Right lobe of liver (tissue), 6 donors: ENCODE data around the gene DENR. TPM values are rescaled to one million over a fixed set of nuclear protein-coding genes. Genes with fewer than 3 reads are reported as not detected.

ENCODE experiments used
- ATAC-seq, 4 donors: fragments of 200-7000 bp; cut with Tn5 transposase; one replicate each; pipeline ENCODE4 v1.9.1; 2020; ENCODE audit warnings: mild to moderate bottlenecking in 4 of 4, moderate library complexity in 4 of 4
- DNase-seq, 3 donors: peaks; one replicate each; pipeline ENCODE4 v3.0.0-alpha.2; 2020
- H3K27ac ChIP-seq, 3 donors: fragments of 200-600 bp; one replicate each; pipeline ENCODE4 v1.8.0; 2022
- H3K27me3 ChIP-seq, 2 donors: fragments of 200-600 bp; one replicate each; pipeline ENCODE4 v1.8.0; 2022
- H3K36me3 ChIP-seq, 4 donors: fragments of 200-600 bp; sonication (generic) in 1 of 4; one replicate each; pipeline versions ENCODE4 v1.5.1 to v1.8.0; 2017 to 2022; ENCODE audit warnings: control low read depth in 1 of 4
- H3K4me1 ChIP-seq, 4 donors: fragments of 200-600 bp; sonication (generic) in 1 of 4; one replicate each; pipeline versions ENCODE4 v1.5.1 to v1.8.0; 2017 to 2022; ENCODE audit warnings: control low read depth in 1 of 4
- H3K4me3 ChIP-seq, 3 donors: fragments of 200-600 bp; one replicate each; pipeline ENCODE4 v1.8.0; 2022
- H3K9me3 ChIP-seq, 4 donors: fragments of 200-600 bp; sonication (generic) in 1 of 4; one replicate each; pipeline versions ENCODE4 v1.5.1 to v1.8.0; 2017 to 2022; ENCODE audit warnings: control low read depth in 1 of 4
- CTCF ChIP-seq, 4 donors: fragments of 200-600 bp in 3 of 4; fragments of 450-650 bp in 1 of 4; IDR thresholded peaks; one replicate each; pipeline versions ENCODE4 v1.5.1 to v1.8.0; 2016 to 2022; ENCODE audit warnings: antibody characterized with exemption in 4 of 4, mild to moderate bottlenecking in 2 of 4
- POLR2A ChIP-seq: fragments of 450-650 bp; IDR thresholded peaks from one replicate; pipeline ENCODE4 v1.6.1; 2017; ENCODE audit warnings: antibody characterized with exemption, mild to moderate bottlenecking
- WGBS: methylation state at CpG from one replicate; pipeline ENCODE4 v1.1.6; 2018; ENCODE audit warnings: low coverage, low lambda C conversion rate; ENCODE audit not compliant: insufficient coverage; ENCODE audit errors: missing lambda C conversion rate; 5-methylcytosine and 5-hydroxymethylcytosine counted together
- intact Hi-C, 2 donors: fragments of 100-400 bp; cut with DNase I; formaldehyde crosslinking; loops; one replicate each; pipeline versions ENCODE4 v1.11.2 to v1.14.1; 2022
- total RNA-seq, 6 experiments: library from RNA; depleted of rRNA in 2 of 6; stranded (reverse); fragments of >200 nt in 2 of 6; fragmentation: NEBNext Ultra II Directional in 3 of 6; extraction: Animal tissue kit (Norgen Biotek cat#: 25700) in 3 of 6; gene quantifications; one replicate each; pipeline versions ENCODE4 v1.1.0 to v1.2.4, GENCODE V29; 2016 to 2023
- donor health status: DM: no; HTN: yes; CAD: no.
- donor health status: DM: no; HTN: no; CAD: no.
- donor health status: DM: no; HTN: no; CAD: no.
- donor health status: DM: no; HTN: yes; CAD: no.
- donor health status: DM: no; HTN: yes; CAD: no.

Gene DENR
- total RNA-seq, 6 experiments from 2014 or later = 11.3 to 18.2 (median 14.5) TPM

- WGBS = 100% methylated on average over 1 of the region's 1 CpG
- no peak for ATAC-seq
- Histone ChIP-seq H3K27me3 (no peaks in the 10 kb centered on the region), H3K36me3 (peaks cover 0 to 41% (median 12%) of the 10 kb centered on the region in 4 donors), H3K4me3 (no peak overlapping the region), H3K27ac (no peak overlapping the region), H3K9me3 (no peaks in the 10 kb centered on the region), H3K4me1 (peaks cover 0 to 10% (median 6%) of the 10 kb centered on the region in 4 donors)
- intact Hi-C loops = no loop called here
- no peak for TF ChIP-seq CTCF (IDR thresholded peaks at IDR 0.05)
- no peak for TF ChIP-seq POLR2A
- no peak for DNase-seq
Measured at GRCh38 chr12:122754790-122755189, 2.2 kb downstream of the DENR start.

- WGBS = 92% methylated on average over 1 of the region's 1 CpG
- Histone ChIP-seq H3K4me1 (peaks cover 0 to 10% (median 6%) of the 10 kb centered on the region in 4 donors), H3K27ac (no peak overlapping the region), H3K27me3 (no peaks in the 10 kb centered on the region), H3K4me3 (no peak overlapping the region), H3K9me3 (no peaks in the 10 kb centered on the region), H3K36me3 (peaks cover 0 to 67% (median 15%) of the 10 kb centered on the region in 4 donors)
- ATAC-seq (no peak), DNase-seq (no peak)
- no peak for TF ChIP-seq CTCF (IDR thresholded peaks at IDR 0.05)
- intact Hi-C loops = no loop called here
Measured at GRCh38 chr12:122757568-122757967, 4.9 kb downstream of the DENR start.

GRCh38 chr12:122785503-122785902 is 32.9 kb downstream of the DENR start:
- intact Hi-C loops = no loop called here
- Histone ChIP-seq H3K27ac (no peak overlapping the region), H3K4me1 (no peaks in the 10 kb centered on the region), H3K9me3 (no peaks in the 10 kb centered on the region), H3K36me3 (no peaks in the 10 kb centered on the region), H3K4me3 (no peak overlapping the region), H3K27me3 (no peaks in the 10 kb centered on the region)
- WGBS = 74% methylated on average over 7 of the region's 7 CpGs
- DNase-seq = no peak
- ATAC-seq = no peak
- TF ChIP-seq POLR2A (no peak), CTCF (IDR thresholded peaks at IDR 0.05) (no peak)

- Histone ChIP-seq H3K4me3 (no peak overlapping the region), H3K27me3 (no peaks in the 10 kb centered on the region), H3K36me3 (no peaks in the 10 kb centered on the region), H3K27ac (no peak overlapping the region), H3K9me3 (no peaks in the 10 kb centered on the region), H3K4me1 (no peaks in the 10 kb centered on the region)
- intact Hi-C loops = no loop called here
- ATAC-seq = no peak
- peak in 1 of 3 donors; percentile 23 for DNase-seq
- no peak for TF ChIP-seq CTCF (IDR thresholded peaks at IDR 0.05)
- no peak for TF ChIP-seq POLR2A
- 73% methylated on average over 4 of the region's 4 CpGs for WGBS
Measured at GRCh38 chr12:122788387-122788786, 35.8 kb downstream of the DENR start.

GRCh38 chr12:122789637-122790036 is 37.0 kb downstream of the DENR start:
- Histone ChIP-seq H3K9me3 (no peaks in the 10 kb centered on the region), H3K27ac (no peak overlapping the region), H3K27me3 (no peaks in the 10 kb centered on the region), H3K4me1 (no peaks in the 10 kb centered on the region), H3K36me3 (no peaks in the 10 kb centered on the region), H3K4me3 (no peak overlapping the region)
- DNase-seq (no peak), ATAC-seq (no peak)
- TF ChIP-seq CTCF (IDR thresholded peaks at IDR 0.05) (no peak), POLR2A (no peak)
- WGBS = 78% methylated on average over 5 of the region's 5 CpGs
- intact Hi-C loops = loop anchor here (5.0 to 10.0 kb wide), 3 partner anchors 65 to 165 kb away; no protein-coding TSS in a partner anchor
